Transverse colon (tissue), 4 donors: ENCODE results near the gene LTBR. TPM values are rescaled to one million over a fixed set of nuclear protein-coding genes. Genes with fewer than 3 reads are reported as not detected.

Source experiments
- DNase-seq: peaks from one replicate; pipeline ENCODE4 v3.0.0-alpha.2; 2019
- H3K27ac ChIP-seq, 4 donors: fragments of 200-600 bp; sonication (generic); 2 replicates each; pipeline ENCODE4 v1.5.1; 2016 to 2018; ENCODE audit warnings: inconsistent platforms in 4 of 4
- H3K27me3 ChIP-seq: fragments of 200-600 bp; sonication (generic); 2 replicates; pipeline ENCODE4 v1.5.1; 2017; ENCODE audit warnings: inconsistent platforms
- H3K36me3 ChIP-seq, 4 donors: fragments of 200-600 bp; sonication (generic); 2 replicates each; pipeline ENCODE4 v1.5.1; 2017 to 2019; ENCODE audit warnings: inconsistent platforms in 4 of 4
- H3K4me1 ChIP-seq, 4 donors: fragments of 200-600 bp; sonication (generic); 2 replicates each; pipeline ENCODE4 v1.5.1; 2017 to 2020; ENCODE audit warnings: inconsistent platforms in 4 of 4
- H3K4me3 ChIP-seq, 4 donors: fragments of 200-600 bp; sonication (generic); 1 replicate in 1 of 4; 2 replicates in 3 of 4; pipeline versions ENCODE4 v1.5.1 to v1.6.1; 2017 to 2019; ENCODE audit warnings: inconsistent platforms in 4 of 4
- H3K9me3 ChIP-seq, 2 donors: fragments of 200-600 bp; sonication (generic); 2 replicates each; pipeline ENCODE4 v1.5.1; 2017 to 2019; ENCODE audit warnings: inconsistent platforms in 2 of 2
- CTCF ChIP-seq, 5 experiments: fragments of 200-600 bp in 3 of 5; fragments of 450-650 bp in 2 of 5; sonication (generic) in 3 of 5; IDR thresholded peaks; 1 replicate in 2 of 5; 2 replicates in 3 of 5; pipeline ENCODE4 v1.5.1; 2016 to 2017; ENCODE audit warnings: antibody characterized with exemption in 5 of 5, inconsistent platforms in 3 of 5, mild to moderate bottlenecking in 2 of 5, moderate library complexity in 1 of 5
- EP300 ChIP-seq: sonication (generic); formaldehyde crosslinking; IDR thresholded peaks from one replicate; pipeline ENCODE4 v1.6.1; 2017; ENCODE audit warnings: antibody characterized with exemption, low read depth
- POLR2A ChIP-seq: fragments of 450-650 bp; IDR thresholded peaks from one replicate; pipeline ENCODE4 v1.6.1; 2016; ENCODE audit warnings: antibody characterized with exemption, mild to moderate bottlenecking, moderate library complexity
- POLR2AphosphoS5 ChIP-seq, 3 donors: sonication (generic); formaldehyde crosslinking; IDR thresholded peaks; one replicate each; pipeline ENCODE4 v1.6.1; 2016; ENCODE audit warnings: antibody characterized with exemption in 3 of 3
- WGBS, 2 donors: methylation state at CpG; one replicate each; pipeline ENCODE4 v1.1.5; 2018; ENCODE audit warnings: low coverage in 1 of 2; 5-methylcytosine and 5-hydroxymethylcytosine counted together
- in situ Hi-C, 4 donors: fragments of 200-750 bp; cut with MboI; loops; one replicate each; pipeline versions ENCODE4 v1.15.0 to v1.15.1; 2017; ENCODE audit warnings: low sequenced_read_pairs in 3 of 4, low pct_ligation_motif_present in 1 of 4, low pct_unique_long_range_greater_than_20kb in 1 of 4
- intact Hi-C: fragments of 100-400 bp; cut with DNase I; formaldehyde crosslinking; loops from one replicate; pipeline ENCODE4 v1.15.1; 2023; ENCODE audit warnings: low total_unique reads
- total RNA-seq, 4 donors: library from RNA; depleted of rRNA; stranded (reverse); fragments of >200 nt; gene quantifications; one replicate each; pipeline ENCODE4 v1.1.0, GENCODE V29; 2016

The LTBR gene
- total RNA-seq, 4 donors from 2014 or later: 148 to 367 (median 208) TPM

- peak; percentile 84 for DNase-seq
- WGBS, 2 donors: 8 to 47% methylated on average over 2 to 12 of the region's 15 CpGs
- intact Hi-C loops: no loop called here
- peak overlapping the region; percentile 87 to 93 (median 89) for H3K27ac ChIP-seq
- H3K4me1 ChIP-seq: peaks cover 17 to 71% (median 41%) of the 10 kb centered on the region in 4 donors
- H3K36me3 ChIP-seq: no peaks in the 10 kb centered on the region
- peak overlapping the region in 2 of 4 donors; percentile 11 to 49 for H3K4me3 ChIP-seq
- in situ Hi-C loops: no loop called here
- H3K27me3 ChIP-seq: no peaks in the 10 kb centered on the region
- TF ChIP-seq POLR2A: peak; percentile 85
- no peak for TF ChIP-seq CTCF (IDR thresholded peaks at IDR 0.05)
- peak; percentile 79 to 88 (median 87) for TF ChIP-seq POLR2AphosphoS5 (IDR thresholded peaks at IDR 0.05)
- no peaks in the 10 kb centered on the region for H3K9me3 ChIP-seq
These were observed 12.8 kb upstream of the LTBR start for GRCh38 chr12:6370994-6371754.

- TF ChIP-seq EP300 (no peak), CTCF (IDR thresholded peaks at IDR 0.05) (peak in 1 of 5 experiments; percentile 11)
- in situ Hi-C loops (no loop called here), intact Hi-C loops (no loop called here)
- H3K27ac ChIP-seq: peak overlapping the region; percentile 87 to 93 (median 89)
- H3K27me3 ChIP-seq: no peaks in the 10 kb centered on the region
- peak overlapping the region in 3 of 4 donors; percentile 10 to 49 (median 18) for H3K4me3 ChIP-seq
- peaks cover 31 to 77% (median 53%) of the 10 kb centered on the region in 4 donors for H3K4me1 ChIP-seq
- no peaks in the 10 kb centered on the region for H3K9me3 ChIP-seq
- WGBS, 2 donors: 6 to 14% methylated on average over 3 to 8 of the region's 8 CpGs
- no peaks in the 10 kb centered on the region for H3K36me3 ChIP-seq
- peak; percentile 56 for DNase-seq
These were observed 11.5 kb upstream of the LTBR start for GRCh38 chr12:6372403-6373003.

- Histone ChIP-seq H3K27me3 (no peaks in the 10 kb centered on the region), H3K9me3 (no peaks in the 10 kb centered on the region), H3K36me3 (no peaks in the 10 kb centered on the region), H3K4me1 (peaks cover 36 to 77% (median 55%) of the 10 kb centered on the region in 4 donors), H3K27ac (peak overlapping the region; percentile 87 to 93 (median 89)), H3K4me3 (peak overlapping the region; percentile 3 to 49 (median 36))
- in situ Hi-C loops: no loop called here
- WGBS, 2 donors: 30 to 43% methylated on average over 6 to 14 of the region's 14 CpGs
- intact Hi-C loops: no loop called here
- TF ChIP-seq CTCF (IDR thresholded peaks at IDR 0.05): no peak
- peak; percentile 81 for TF ChIP-seq POLR2A
- TF ChIP-seq EP300: peak; percentile 73
- TF ChIP-seq POLR2AphosphoS5 (IDR thresholded peaks at IDR 0.05): peak; percentile 15 to 72 (median 72)
- DNase-seq: peak; percentile 62
These were observed 10.8 kb upstream of the LTBR start for GRCh38 chr12:6373022-6373787.
